ENCODE results near the gene TMEM9.
"Not testable (repeated sequence)": the region's sequence is repeated elsewhere in the genome, so short reads cannot be mapped to it uniquely, and the experiment has no call there.

TMEM9 gene

DNA sequence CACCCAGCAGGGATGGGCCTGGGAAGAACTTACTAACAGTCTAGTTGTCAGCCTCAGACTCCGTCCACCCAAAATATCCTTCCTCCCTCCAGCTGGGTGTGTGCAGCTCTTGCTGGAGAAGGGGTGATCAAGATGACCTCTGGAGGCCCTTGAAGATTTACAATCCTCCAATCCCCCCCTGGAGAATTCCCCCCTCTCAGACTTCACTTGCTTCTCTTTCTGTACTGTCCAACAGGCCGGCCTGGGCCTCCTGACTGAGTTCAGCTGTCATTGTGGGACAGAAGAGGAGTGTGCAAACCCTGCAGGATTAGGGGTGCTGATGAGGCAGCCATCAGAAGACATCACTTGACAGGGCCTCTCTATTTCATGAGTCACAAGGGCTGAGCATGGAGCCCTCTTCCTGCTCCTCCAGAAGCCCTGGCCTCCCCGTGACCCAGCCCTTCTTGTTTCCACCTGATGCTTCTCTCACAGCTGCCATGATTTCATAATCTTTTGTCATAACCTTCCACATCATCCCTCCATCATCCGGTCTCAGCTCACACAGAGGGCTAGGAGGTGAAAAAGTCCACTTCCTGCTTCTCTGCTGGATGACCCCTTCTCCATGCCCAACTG lies 18.8 kb upstream of the TMEM9 start:
- DNase-seq = no peak

DNA sequence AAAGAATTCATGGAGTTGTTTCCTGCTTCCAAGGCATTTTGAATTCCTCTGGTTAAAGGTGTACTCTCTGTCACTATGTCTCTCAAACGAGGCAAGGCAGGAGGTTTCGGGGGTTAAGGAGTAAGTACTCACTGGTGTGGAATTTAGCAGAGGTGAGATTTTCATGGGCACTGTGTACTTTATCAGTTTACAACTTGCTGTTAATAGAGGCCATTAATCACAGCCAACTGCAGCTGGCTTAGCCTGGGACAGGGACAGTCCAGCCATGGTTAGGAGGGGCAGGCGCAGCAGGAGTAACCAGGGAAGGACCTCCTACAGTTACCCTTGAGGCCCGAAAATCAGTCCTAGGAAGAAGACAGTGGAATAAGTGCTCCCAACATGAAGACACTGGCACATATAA lies 18.1 kb upstream of the TMEM9 start:
- no peak for DNase-seq

GRCh38 chr1:201171063-201172036 lies 17.1 kb upstream of the TMEM9 start:
- peak; percentile 84 for DNase-seq

- peak; percentile 93 for DNase-seq
Observed at GRCh38 chr1:201170533-201171062, 16.3 kb upstream of the TMEM9 start.

DNA sequence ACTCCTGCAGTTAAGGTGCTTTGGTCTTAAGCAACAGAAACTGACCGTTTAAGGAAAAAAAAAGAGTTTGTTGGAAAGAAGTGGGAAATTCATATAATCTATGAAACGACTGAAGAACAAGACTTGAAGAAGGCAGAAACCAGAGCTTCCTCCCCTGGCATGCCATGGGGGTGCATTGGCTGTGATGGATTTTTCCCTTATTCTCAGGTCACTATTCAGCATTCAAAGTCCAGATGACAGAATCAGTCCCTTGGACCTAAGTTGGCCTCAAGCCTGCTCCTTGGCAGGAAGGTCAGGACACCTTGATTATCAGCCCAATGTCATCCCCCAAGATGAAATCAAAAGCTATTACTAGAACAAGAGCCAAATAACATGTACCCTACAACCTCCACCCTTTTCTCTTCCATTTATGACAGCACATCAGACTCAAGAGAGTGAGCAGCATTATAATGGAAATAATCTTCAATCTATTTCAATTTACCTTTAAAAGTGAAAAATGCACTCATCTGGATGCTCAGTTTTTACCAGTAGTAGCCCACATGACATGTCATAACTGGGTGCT lies 15.8 kb upstream of the TMEM9 start:
- no peak for DNase-seq

- no peak for DNase-seq
Observed at GRCh38 chr1:201169203-201169602, 14.9 kb upstream of the TMEM9 start.

- no peak for DNase-seq
Observed at GRCh38 chr1:201167041-201167991, 13.0 kb upstream of the TMEM9 start.

GRCh38 chr1:201164645-201165044 lies 10.4 kb upstream of the TMEM9 start:
- peak; percentile 38 for DNase-seq

GRCh38 chr1:201163707-201164106 lies 9.4 kb upstream of the TMEM9 start:
- no peak for DNase-seq

- not testable (repeated sequence) for DNase-seq
Observed at GRCh38 chr1:201163036-201163435, 8.8 kb upstream of the TMEM9 start.

GRCh38 chr1:201157949-201158348 lies 3.7 kb upstream of the TMEM9 start:
- no peak for DNase-seq

GRCh38 chr1:201156819-201157218 lies 2.5 kb upstream of the TMEM9 start:
- no peak for DNase-seq

DNA sequence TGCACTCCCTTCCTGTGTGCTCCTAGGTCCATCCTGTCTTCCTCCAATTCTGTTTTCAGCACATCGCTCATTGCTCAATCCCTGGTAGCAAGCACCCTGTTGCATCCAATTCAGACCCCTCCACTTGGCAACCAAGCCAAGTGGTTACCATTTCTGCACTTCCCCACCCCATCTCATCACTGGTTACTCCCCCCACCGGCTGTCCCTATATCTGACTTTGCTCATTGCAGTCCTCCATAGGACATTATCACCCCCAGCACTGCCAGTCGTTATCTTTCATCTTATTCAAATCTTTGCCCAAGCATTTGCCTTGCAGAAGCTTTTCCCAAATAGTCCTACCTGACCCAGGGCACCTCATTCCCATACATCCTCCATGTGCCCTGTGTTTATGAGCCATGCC lies 2.1 kb upstream of the TMEM9 start:
- DNase-seq = no peak

- no peak for DNase-seq
Observed at GRCh38 chr1:201155354-201155753, 1.1 kb upstream of the TMEM9 start.

GRCh38 chr1:201153474-201154388 lies 543 bp downstream of the TMEM9 start:
- DNase-seq = no peak

DNA sequence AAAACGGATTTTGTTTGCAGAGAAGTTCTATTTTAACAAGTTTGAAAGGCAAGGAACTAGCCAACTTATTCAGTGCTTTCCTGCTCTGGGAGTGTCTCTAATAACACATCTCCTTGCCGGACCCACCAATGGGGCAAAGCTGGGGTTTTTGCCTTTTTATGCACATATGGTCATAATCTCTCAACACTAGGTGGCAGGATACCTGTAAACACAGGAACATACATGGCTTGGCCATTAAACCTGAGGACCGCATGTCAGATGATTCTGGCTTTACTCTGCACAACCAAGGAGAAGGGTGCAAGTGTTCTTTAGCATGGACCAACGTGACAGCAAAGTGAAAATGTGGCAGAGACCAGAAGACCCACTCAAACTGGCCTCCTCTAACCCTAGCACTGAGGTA lies 4.9 kb downstream of the TMEM9 start:
- no peak for DNase-seq

DNA sequence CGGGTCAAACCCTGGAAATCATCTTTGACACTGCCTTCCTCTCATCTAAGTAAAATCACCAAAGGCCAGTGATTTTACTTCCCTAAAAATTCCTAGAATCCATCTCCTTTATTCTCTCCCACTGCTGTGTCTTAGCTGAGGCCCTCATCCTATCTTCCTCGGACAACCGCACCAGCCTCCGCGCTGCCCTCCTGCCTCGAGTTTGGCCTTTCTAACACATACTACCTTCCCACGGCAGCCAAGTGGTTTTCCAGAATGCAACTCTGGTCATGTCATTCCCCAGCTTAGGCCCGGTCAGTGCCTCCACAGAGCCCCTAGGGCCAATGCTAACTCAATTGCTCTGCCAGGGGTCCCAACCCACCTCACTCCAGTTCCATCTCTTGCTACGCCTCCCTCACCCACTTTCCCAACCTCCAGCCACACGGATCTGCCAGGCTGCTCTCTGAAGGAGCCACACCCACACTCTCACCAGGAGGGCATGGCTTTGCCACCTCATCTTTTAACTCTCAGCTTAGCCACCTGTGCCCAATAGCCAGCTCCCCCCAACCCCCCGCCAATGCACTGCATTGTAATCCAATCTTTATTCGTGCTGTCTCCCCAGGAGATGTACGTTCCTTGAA lies 6.8 kb downstream of the TMEM9 start:
- no peak for DNase-seq

DNA sequence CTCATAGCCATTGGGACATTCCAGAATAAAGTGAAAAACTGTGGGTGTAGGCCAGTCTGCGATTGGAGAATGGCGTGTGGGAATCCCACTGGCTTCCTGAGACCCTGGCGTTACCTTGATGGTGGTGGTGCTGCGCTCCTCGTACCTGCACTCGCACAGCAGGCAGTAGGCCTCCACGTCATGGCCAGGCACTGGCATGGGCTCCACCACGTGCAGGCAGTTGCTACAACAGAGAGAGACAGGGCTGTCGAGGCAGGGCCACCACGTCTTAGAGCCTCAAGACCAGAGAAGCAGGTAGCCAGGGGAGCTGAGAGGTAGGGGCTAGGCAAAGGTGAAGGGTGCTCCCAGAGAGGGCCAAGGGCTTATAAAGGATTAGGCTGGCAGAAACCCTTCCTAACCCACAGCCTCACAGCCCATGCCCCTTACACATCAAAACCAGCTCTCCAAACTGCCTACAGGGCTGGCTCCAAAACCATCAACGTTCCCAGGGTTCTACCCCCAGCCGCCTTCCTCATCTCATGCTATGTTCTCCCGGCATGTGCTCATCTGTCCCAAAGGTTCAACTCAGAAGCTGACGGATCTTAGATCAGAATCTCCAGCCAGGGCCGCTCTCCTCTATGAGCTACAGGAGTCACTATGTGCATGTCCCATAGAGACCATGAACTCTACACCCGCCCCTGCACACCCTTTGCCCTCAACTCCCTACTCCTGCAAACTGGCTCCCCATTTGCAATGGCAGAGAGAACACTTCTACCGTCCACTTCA lies 7.5 kb downstream of the TMEM9 start:
- no peak for DNase-seq

DNA sequence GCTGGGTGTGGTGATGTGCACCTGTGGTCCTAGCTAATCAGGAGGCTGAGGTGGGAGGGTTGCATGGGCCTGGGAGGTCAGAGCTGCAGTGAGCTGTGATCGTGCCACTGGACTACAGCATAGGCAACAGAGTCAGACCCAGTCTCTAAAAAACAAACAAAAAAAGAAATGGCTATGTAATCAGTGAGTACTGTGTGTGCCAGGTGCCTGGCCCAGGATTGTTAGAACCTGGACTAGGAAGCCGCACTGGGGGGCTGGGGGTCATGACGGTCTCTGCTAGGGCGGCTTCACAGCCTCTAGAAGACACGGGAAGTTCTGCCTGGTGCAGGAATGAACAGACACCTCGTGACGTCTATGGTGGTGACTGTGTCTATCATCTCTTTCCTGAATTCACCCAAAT lies 8.5 kb downstream of the TMEM9 start:
- DNase-seq = no peak

GRCh38 chr1:201145132-201145531 lies 9.1 kb downstream of the TMEM9 start:
- DNase-seq = no peak

Data from eye (tissue), 1 donor.